ENCODE data around the gene MXD3.

Gene MXD3

GRCh38 chr5:177295924-177296323 lies 15.8 kb downstream of the MXD3 start:
- Histone ChIP-seq H3K9ac (ENCODE audit: low read depth, low read length) (no peak overlapping the region), H3K27me3 (ENCODE audit: control insufficient read depth, insufficient read depth, low read length) (no peaks in the 10 kb centered on the region), H3K4me3 (ENCODE audit: low read depth, low read length) (no peak overlapping the region), H3K4me1 (ENCODE audit: control insufficient read depth, insufficient read depth, low read length) (peaks cover 22% of the 10 kb centered on the region), H3K9me3 (ENCODE audit: control insufficient read depth, insufficient read depth, low read length) (no peaks in the 10 kb centered on the region), H3K36me3 (ENCODE audit: control insufficient read depth, insufficient read depth, low read length) (peaks cover 46% of the 10 kb centered on the region)

GRCh38 chr5:177294632-177295031 lies 17.1 kb downstream of the MXD3 start:
- Histone ChIP-seq H3K4me3 (ENCODE audit: low read depth, low read length) (no peak overlapping the region), H3K36me3 (ENCODE audit: control insufficient read depth, insufficient read depth, low read length) (peaks cover 49% of the 10 kb centered on the region), H3K27me3 (ENCODE audit: control insufficient read depth, insufficient read depth, low read length) (no peaks in the 10 kb centered on the region), H3K4me1 (ENCODE audit: control insufficient read depth, insufficient read depth, low read length) (peaks cover 15% of the 10 kb centered on the region), H3K9ac (ENCODE audit: low read depth, low read length) (no peak overlapping the region), H3K9me3 (ENCODE audit: control insufficient read depth, insufficient read depth, low read length) (no peaks in the 10 kb centered on the region)

DNA sequence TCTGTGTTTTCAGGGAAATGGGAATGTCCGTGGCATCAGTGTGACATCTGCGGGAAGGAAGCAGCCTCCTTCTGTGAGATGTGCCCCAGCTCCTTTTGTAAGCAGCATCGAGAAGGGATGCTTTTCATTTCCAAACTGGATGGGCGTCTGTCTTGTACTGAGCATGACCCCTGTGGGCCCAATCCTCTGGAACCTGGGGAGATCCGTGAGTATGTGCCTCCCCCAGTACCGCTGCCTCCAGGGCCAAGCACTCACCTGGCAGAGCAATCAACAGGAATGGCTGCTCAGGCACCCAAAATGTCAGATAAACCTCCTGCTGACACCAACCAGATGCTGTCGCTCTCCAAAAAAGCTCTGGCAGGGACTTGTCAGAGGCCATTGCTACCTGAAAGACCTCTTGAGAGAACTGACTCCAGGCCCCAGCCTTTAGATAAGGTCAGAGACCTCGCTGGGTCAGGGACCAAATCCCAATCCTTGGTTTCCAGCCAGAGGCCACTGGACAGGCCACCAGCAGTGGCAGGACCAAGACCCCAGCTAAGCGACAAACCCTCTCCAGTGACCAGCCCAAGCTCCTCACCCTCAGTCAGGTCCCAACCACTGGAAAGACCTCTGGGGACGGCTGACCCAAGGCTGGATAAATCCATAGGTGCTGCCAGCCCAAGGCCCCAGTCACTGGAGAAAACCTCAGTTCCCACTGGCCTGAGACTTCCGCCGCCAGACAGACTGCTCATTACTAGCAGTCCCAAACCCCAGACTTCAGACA lies 17.7 kb downstream of the MXD3 start:
- Histone ChIP-seq H3K9me3 (ENCODE audit: control insufficient read depth, insufficient read depth, low read length) (no peaks in the 10 kb centered on the region), H3K27me3 (ENCODE audit: control insufficient read depth, insufficient read depth, low read length) (no peaks in the 10 kb centered on the region), H3K9ac (ENCODE audit: low read depth, low read length) (no peak overlapping the region), H3K4me1 (ENCODE audit: control insufficient read depth, insufficient read depth, low read length) (peaks cover 9% of the 10 kb centered on the region), H3K4me3 (ENCODE audit: low read depth, low read length) (no peak overlapping the region), H3K36me3 (ENCODE audit: control insufficient read depth, insufficient read depth, low read length) (peaks cover 49% of the 10 kb centered on the region)

DNA sequence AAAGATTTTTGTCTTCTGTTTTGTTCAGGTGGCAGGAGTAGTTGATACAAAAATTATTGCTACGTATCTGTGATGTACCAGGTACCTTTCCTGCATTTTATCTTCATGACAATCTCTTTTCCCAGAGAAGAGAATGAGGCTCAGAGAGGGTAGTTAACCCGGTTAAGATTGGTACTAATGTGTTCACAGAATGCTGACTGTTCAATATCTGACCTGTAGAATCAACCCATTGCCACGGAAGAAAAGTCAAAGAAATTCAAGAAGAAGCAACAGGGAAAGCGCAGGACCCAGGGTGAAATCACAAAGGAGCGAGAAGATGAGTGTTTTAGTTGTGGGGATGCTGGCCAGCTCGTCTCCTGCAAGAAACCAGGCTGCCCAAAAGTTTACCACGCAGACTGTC lies 20.0 kb downstream of the MXD3 start:
- no peak overlapping the region for H3K9ac ChIP-seq (ENCODE audit: low read depth, low read length)
- no peak overlapping the region for H3K4me3 ChIP-seq (ENCODE audit: low read depth, low read length)
- H3K9me3 ChIP-seq (ENCODE audit: control insufficient read depth, insufficient read depth, low read length), result no peaks in the 10 kb centered on the region
- no peaks in the 10 kb centered on the region for H3K27me3 ChIP-seq (ENCODE audit: control insufficient read depth, insufficient read depth, low read length)
- H3K36me3 ChIP-seq (ENCODE audit: control insufficient read depth, insufficient read depth, low read length), result peaks cover 61% of the 10 kb centered on the region
- no peaks in the 10 kb centered on the region for H3K4me1 ChIP-seq (ENCODE audit: control insufficient read depth, insufficient read depth, low read length)

GRCh38 chr5:177290816-177291596 lies 20.7 kb downstream of the MXD3 start:
- Histone ChIP-seq H3K27me3 (ENCODE audit: control insufficient read depth, insufficient read depth, low read length) (no peaks in the 10 kb centered on the region), H3K9me3 (ENCODE audit: control insufficient read depth, insufficient read depth, low read length) (no peaks in the 10 kb centered on the region), H3K36me3 (ENCODE audit: control insufficient read depth, insufficient read depth, low read length) (peaks cover 62% of the 10 kb centered on the region), H3K9ac (ENCODE audit: low read depth, low read length) (no peak overlapping the region), H3K4me1 (ENCODE audit: control insufficient read depth, insufficient read depth, low read length) (no peaks in the 10 kb centered on the region), H3K4me3 (ENCODE audit: low read depth, low read length) (no peak overlapping the region)

- H3K9me3 ChIP-seq (ENCODE audit: control insufficient read depth, insufficient read depth, low read length), result no peaks in the 10 kb centered on the region
- no peaks in the 10 kb centered on the region for H3K4me1 ChIP-seq (ENCODE audit: control insufficient read depth, insufficient read depth, low read length)
- no peak overlapping the region for H3K9ac ChIP-seq (ENCODE audit: low read depth, low read length)
- H3K36me3 ChIP-seq (ENCODE audit: control insufficient read depth, insufficient read depth, low read length), result peaks cover 49% of the 10 kb centered on the region
- H3K4me3 ChIP-seq (ENCODE audit: low read depth, low read length), result no peak overlapping the region
- H3K27me3 ChIP-seq (ENCODE audit: control insufficient read depth, insufficient read depth, low read length), result no peaks in the 10 kb centered on the region
These were observed 23.5 kb downstream of the MXD3 start for GRCh38 chr5:177288191-177288590.

GRCh38 chr5:177276886-177277285 lies 34.8 kb downstream of the MXD3 start:
- no peaks in the 10 kb centered on the region for H3K27me3 ChIP-seq (ENCODE audit: control insufficient read depth, insufficient read depth, low read length)
- no peak overlapping the region for H3K9ac ChIP-seq (ENCODE audit: low read depth, low read length)
- H3K36me3 ChIP-seq (ENCODE audit: control insufficient read depth, insufficient read depth, low read length), result peaks cover 51% of the 10 kb centered on the region
- no peaks in the 10 kb centered on the region for H3K9me3 ChIP-seq (ENCODE audit: control insufficient read depth, insufficient read depth, low read length)
- H3K4me3 ChIP-seq (ENCODE audit: low read depth, low read length), result no peak overlapping the region
- H3K4me1 ChIP-seq (ENCODE audit: control insufficient read depth, insufficient read depth, low read length), result no peaks in the 10 kb centered on the region

GRCh38 chr5:177275883-177276282 lies 35.8 kb downstream of the MXD3 start:
- Histone ChIP-seq H3K4me1 (ENCODE audit: control insufficient read depth, insufficient read depth, low read length) (no peaks in the 10 kb centered on the region), H3K27me3 (ENCODE audit: control insufficient read depth, insufficient read depth, low read length) (no peaks in the 10 kb centered on the region), H3K9ac (ENCODE audit: low read depth, low read length) (no peak overlapping the region), H3K36me3 (ENCODE audit: control insufficient read depth, insufficient read depth, low read length) (peaks cover 44% of the 10 kb centered on the region), H3K4me3 (ENCODE audit: low read depth, low read length) (no peak overlapping the region), H3K9me3 (ENCODE audit: control insufficient read depth, insufficient read depth, low read length) (no peaks in the 10 kb centered on the region)

GRCh38 chr5:177271113-177271512 lies 40.6 kb downstream of the MXD3 start:
- H3K27me3 ChIP-seq (ENCODE audit: control insufficient read depth, insufficient read depth, low read length), result no peaks in the 10 kb centered on the region
- peaks cover 45% of the 10 kb centered on the region for H3K36me3 ChIP-seq (ENCODE audit: control insufficient read depth, insufficient read depth, low read length)
- H3K4me3 ChIP-seq (ENCODE audit: low read depth, low read length), result no peak overlapping the region
- H3K4me1 ChIP-seq (ENCODE audit: control insufficient read depth, insufficient read depth, low read length), result no peaks in the 10 kb centered on the region
- H3K9ac ChIP-seq (ENCODE audit: low read depth, low read length), result no peak overlapping the region
- no peaks in the 10 kb centered on the region for H3K9me3 ChIP-seq (ENCODE audit: control insufficient read depth, insufficient read depth, low read length)

DNA sequence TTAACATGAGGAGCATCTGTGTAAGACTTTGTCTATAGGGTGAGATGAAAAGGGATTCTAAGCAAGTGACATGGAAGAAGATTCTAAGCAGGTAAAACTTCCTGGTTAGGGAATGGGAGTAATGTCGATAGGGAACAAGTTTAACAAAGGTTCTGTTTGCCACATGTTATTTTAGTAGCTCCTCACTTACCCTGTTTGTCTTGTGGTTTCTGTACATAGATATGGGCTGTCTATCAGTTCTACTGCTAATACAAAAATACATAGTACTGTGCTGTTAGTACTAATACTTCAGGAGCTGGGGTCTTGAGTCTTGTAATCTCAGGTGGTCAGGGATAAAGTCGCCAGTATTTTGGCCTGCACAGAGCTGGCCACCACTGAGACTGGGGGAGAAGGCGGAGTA lies 41.0 kb downstream of the MXD3 start:
- H3K9me3 ChIP-seq (ENCODE audit: control insufficient read depth, insufficient read depth, low read length), result no peaks in the 10 kb centered on the region
- no peak overlapping the region for H3K9ac ChIP-seq (ENCODE audit: low read depth, low read length)
- no peaks in the 10 kb centered on the region for H3K27me3 ChIP-seq (ENCODE audit: control insufficient read depth, insufficient read depth, low read length)
- peaks cover 43% of the 10 kb centered on the region for H3K36me3 ChIP-seq (ENCODE audit: control insufficient read depth, insufficient read depth, low read length)
- H3K4me3 ChIP-seq (ENCODE audit: low read depth, low read length), result no peak overlapping the region
- H3K4me1 ChIP-seq (ENCODE audit: control insufficient read depth, insufficient read depth, low read length), result no peaks in the 10 kb centered on the region

GRCh38 chr5:177269976-177270375 lies 41.7 kb downstream of the MXD3 start:
- Histone ChIP-seq H3K4me1 (ENCODE audit: control insufficient read depth, insufficient read depth, low read length) (no peaks in the 10 kb centered on the region), H3K4me3 (ENCODE audit: low read depth, low read length) (no peak overlapping the region), H3K27me3 (ENCODE audit: control insufficient read depth, insufficient read depth, low read length) (no peaks in the 10 kb centered on the region), H3K9ac (ENCODE audit: low read depth, low read length) (no peak overlapping the region), H3K36me3 (ENCODE audit: control insufficient read depth, insufficient read depth, low read length) (peaks cover 40% of the 10 kb centered on the region), H3K9me3 (ENCODE audit: control insufficient read depth, insufficient read depth, low read length) (no peaks in the 10 kb centered on the region)

Data from iPS-15b (cell line).